ENCODE data around the gene SPHK2. TPM values are rescaled to one million over a fixed set of nuclear protein-coding genes. Genes with fewer than 3 reads are reported as not detected.
"Not testable (repeated sequence)": the region's sequence is repeated elsewhere in the genome, so short reads cannot be mapped to it uniquely, and the experiment has no call there.

The SPHK2 gene
- 4.6 TPM for total RNA-seq

GRCh38 chr19:48618916-48619691 lies at the start of gene SPHK2, which contains the start of gene RPL18:
SPHK2 (plus strand) TSS chr19:48619506; CDS start chr19:48620515, 1,009 bp downstream.
RPL18 (minus strand) TSS chr19:48619178; CDS start chr19:48619143, 35 bp downstream.
- DNase-seq: peak; percentile 100

GRCh38 chr19:48569814-48570213 lies 49.5 kb upstream of the SPHK2 start:
- no peak for DNase-seq

- DNase-seq: no peak
Measured at GRCh38 chr19:48571378-48572162, 47.7 kb upstream of the SPHK2 start.

- no peak for DNase-seq
Measured at GRCh38 chr19:48573163-48573505, 46.2 kb upstream of the SPHK2 start.

- no peak for DNase-seq
Measured at GRCh38 chr19:48575931-48576622, 43.2 kb upstream of the SPHK2 start.

- not testable (repeated sequence) for DNase-seq
Measured at GRCh38 chr19:48577908-48578307, 41.4 kb upstream of the SPHK2 start.

- DNase-seq: no peak
Measured at GRCh38 chr19:48578891-48579290, 40.4 kb upstream of the SPHK2 start.

GRCh38 chr19:48582168-48582567 lies 37.1 kb upstream of the SPHK2 start:
- DNase-seq: no peak

GRCh38 chr19:48587387-48587786 lies 31.9 kb upstream of the SPHK2 start:
- DNase-seq: no peak

- DNase-seq: peak; percentile 38
Measured at GRCh38 chr19:48588670-48589401, 30.5 kb upstream of the SPHK2 start.

GRCh38 chr19:48591021-48591420 lies 28.3 kb upstream of the SPHK2 start:
- DNase-seq: no peak

GRCh38 chr19:48595171-48595570 lies 24.1 kb upstream of the SPHK2 start:
- no peak for DNase-seq

GRCh38 chr19:48595833-48596232 lies 23.5 kb upstream of the SPHK2 start:
- DNase-seq: no peak

GRCh38 chr19:48596237-48596636 lies 23.1 kb upstream of the SPHK2 start:
- DNase-seq: no peak

- DNase-seq: no peak
Measured at GRCh38 chr19:48596679-48597465, 22.4 kb upstream of the SPHK2 start.

- DNase-seq: no peak
Measured at GRCh38 chr19:48598996-48599700, 20.2 kb upstream of the SPHK2 start.

GRCh38 chr19:48600679-48601417 lies 18.5 kb upstream of the SPHK2 start:
- DNase-seq: no peak

GRCh38 chr19:48603001-48603400 lies 16.3 kb upstream of the SPHK2 start:
- no peak for DNase-seq

GRCh38 chr19:48603449-48603848 lies 15.9 kb upstream of the SPHK2 start:
- DNase-seq: no peak

GRCh38 chr19:48603850-48604249 lies 15.5 kb upstream of the SPHK2 start:
- DNase-seq: no peak
